Measurements from ENCODE around the gene CDH23. TPM values are rescaled to one million over a fixed set of nuclear protein-coding genes. Genes with fewer than 3 reads are reported as not detected.
A peak's percentile ranks its signal among the peaks of the same experiment; 100 is the strongest.

The CDH23 gene
- total and polyA plus RNA-seq, 2 donors (not counting 1 experiment from before 2014, with no cell fraction given), result 0.01 to 0.17 TPM

DNA sequence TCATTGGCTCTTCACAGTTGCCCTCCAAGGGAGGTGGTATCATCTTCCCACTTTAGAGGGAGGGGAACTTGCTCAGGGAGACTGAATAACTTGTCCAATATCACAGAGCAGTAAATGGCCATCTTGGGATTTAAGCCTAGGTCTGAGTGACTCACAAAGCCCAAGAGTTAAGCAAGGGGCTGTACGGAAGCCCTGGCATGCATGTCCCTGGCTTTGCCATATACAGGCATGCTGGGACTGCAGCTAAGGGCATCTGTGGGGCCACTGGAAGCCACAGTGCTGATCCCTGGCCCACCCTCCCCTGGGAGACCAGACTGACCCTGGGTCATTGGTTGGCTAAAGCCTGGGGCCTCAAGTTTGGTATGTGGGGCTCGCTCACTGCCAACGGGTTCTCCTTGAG is 373.5 kb downstream of the CDH23 start:
- Histone ChIP-seq H3K27me3 (ENCODE audit: control insufficient read depth, insufficient read depth, low read length) (no peaks in the 10 kb centered on the region), H3K4me1 (ENCODE audit: control insufficient read depth, extremely low read depth, insufficient read depth, low read length) (peaks cover 57% of the 10 kb centered on the region), H3K9me3 (ENCODE audit: control insufficient read depth, insufficient read depth, low read depth, low read length) (no peaks in the 10 kb centered on the region), H3K4me2 (ENCODE audit: extremely low read depth, insufficient read depth, low read length) (no peak overlapping the region), H4K20me1 (ENCODE audit: control insufficient read depth, extremely low read depth, insufficient read depth, low read length) (no peaks in the 10 kb centered on the region), H2AFZ (ENCODE audit: low read length) (no peak overlapping the region), H3K9ac (ENCODE audit: insufficient read depth, low read length) (no peak overlapping the region), H3K79me2 (ENCODE audit: control insufficient read depth, insufficient read depth, low read length) (peaks cover 2% of the 10 kb centered on the region), H3K4me3 (replicated peaks in 1 of 4; ENCODE audit: control extremely low read depth in 1 of 4, insufficient read depth in 1 of 4, low read depth in 3 of 4, low read length in 4 of 4) (no peak overlapping the region), H3K36me3 (ENCODE audit: control insufficient read depth, insufficient read depth, low read length) (peaks cover 1% of the 10 kb centered on the region), H3K27ac (ENCODE audit: insufficient read depth, low read length) (peak overlapping the region; percentile 74)
- TF ChIP-seq CTCF (conservative IDR thresholded peaks at IDR 0.05 in 1 of 2, IDR thresholded peaks at IDR 0.05 in 1 of 2; ENCODE audit: low read depth in 1 of 2, low read length in 2 of 2) (no peak), EZH2 (IDR thresholded peaks at IDR 0.05; ENCODE audit: low read length, missing control alignments) (no peak)
- no peak for DNase-seq (ENCODE audit: low read depth in 2 of 2)

DNA sequence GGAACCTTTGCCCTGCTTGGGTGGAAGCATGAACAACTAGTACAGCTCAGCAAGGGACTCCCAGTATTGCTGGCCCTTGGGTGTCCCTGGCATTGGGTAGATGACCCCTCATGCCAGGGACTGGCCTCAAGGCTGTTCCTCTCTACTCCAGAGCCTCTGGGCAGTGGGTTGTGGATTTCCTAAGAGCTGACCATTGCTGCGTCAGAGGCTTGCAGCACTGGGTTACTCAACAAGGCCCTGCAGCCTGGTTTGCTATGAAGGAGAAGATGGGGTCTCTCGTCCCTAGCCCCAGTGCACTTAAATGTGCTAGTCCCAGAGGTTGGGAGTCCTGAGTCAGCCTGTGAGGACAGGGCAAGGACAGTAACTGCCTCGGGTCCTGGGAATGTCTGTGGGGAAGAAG is 374.1 kb downstream of the CDH23 start:
- Histone ChIP-seq H2AFZ (ENCODE audit: low read length) (no peak overlapping the region), H3K27ac (ENCODE audit: insufficient read depth, low read length) (peak overlapping the region; percentile 16), H3K9me3 (ENCODE audit: control insufficient read depth, insufficient read depth, low read depth, low read length) (no peaks in the 10 kb centered on the region), H3K79me2 (ENCODE audit: control insufficient read depth, insufficient read depth, low read length) (peaks cover 2% of the 10 kb centered on the region), H3K27me3 (ENCODE audit: control insufficient read depth, insufficient read depth, low read length) (no peaks in the 10 kb centered on the region), H4K20me1 (ENCODE audit: control insufficient read depth, extremely low read depth, insufficient read depth, low read length) (no peaks in the 10 kb centered on the region), H3K4me1 (ENCODE audit: control insufficient read depth, extremely low read depth, insufficient read depth, low read length) (peaks cover 51% of the 10 kb centered on the region), H3K36me3 (ENCODE audit: control insufficient read depth, insufficient read depth, low read length) (peaks cover 1% of the 10 kb centered on the region), H3K4me3 (replicated peaks in 1 of 4; ENCODE audit: control extremely low read depth in 1 of 4, insufficient read depth in 1 of 4, low read depth in 3 of 4, low read length in 4 of 4) (peak overlapping the region in 1 of 4 experiments; percentile 80), H3K9ac (ENCODE audit: insufficient read depth, low read length) (no peak overlapping the region), H3K4me2 (ENCODE audit: extremely low read depth, insufficient read depth, low read length) (no peak overlapping the region)
- no peak for TF ChIP-seq CTCF (conservative IDR thresholded peaks at IDR 0.05 in 1 of 2, IDR thresholded peaks at IDR 0.05 in 1 of 2; ENCODE audit: low read depth in 1 of 2, low read length in 2 of 2)
- no peak for TF ChIP-seq EZH2 (IDR thresholded peaks at IDR 0.05; ENCODE audit: low read length, missing control alignments)
- DNase-seq (ENCODE audit: low read depth in 2 of 2), result no peak

DNA sequence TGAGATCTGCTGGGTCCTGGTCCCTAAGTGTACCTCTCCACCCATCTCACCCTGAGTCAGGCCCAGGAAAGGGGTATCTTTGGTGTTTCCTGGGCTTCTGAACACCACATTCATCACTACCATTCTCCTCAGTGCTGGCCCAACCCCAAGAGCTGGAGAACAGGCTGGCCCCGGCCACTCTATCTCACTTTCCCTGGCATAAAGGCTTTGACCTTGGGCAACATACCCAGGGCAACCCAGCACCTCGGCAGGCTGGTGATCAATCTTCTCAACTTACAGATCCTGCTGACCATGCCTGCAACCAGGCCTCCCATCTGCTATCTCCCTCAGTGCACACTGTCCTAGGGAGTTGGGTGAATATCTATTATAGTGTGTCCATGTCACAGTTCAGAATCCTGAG is 374.5 kb downstream of the CDH23 start:
- TF ChIP-seq EZH2 (IDR thresholded peaks at IDR 0.05; ENCODE audit: low read length, missing control alignments), result no peak
- no peak for TF ChIP-seq CTCF (conservative IDR thresholded peaks at IDR 0.05 in 1 of 2, IDR thresholded peaks at IDR 0.05 in 1 of 2; ENCODE audit: low read depth in 1 of 2, low read length in 2 of 2)
- no peak overlapping the region for H3K9ac ChIP-seq (ENCODE audit: insufficient read depth, low read length)
- peak overlapping the region in 1 of 4 experiments; percentile 80 for H3K4me3 ChIP-seq (replicated peaks in 1 of 4; ENCODE audit: control extremely low read depth in 1 of 4, insufficient read depth in 1 of 4, low read depth in 3 of 4, low read length in 4 of 4)
- no peak overlapping the region for H2AFZ ChIP-seq (ENCODE audit: low read length)
- H4K20me1 ChIP-seq (ENCODE audit: control insufficient read depth, extremely low read depth, insufficient read depth, low read length), result no peaks in the 10 kb centered on the region
- H3K4me2 ChIP-seq (ENCODE audit: extremely low read depth, insufficient read depth, low read length), result no peak overlapping the region
- H3K4me1 ChIP-seq (ENCODE audit: control insufficient read depth, extremely low read depth, insufficient read depth, low read length), result peaks cover 48% of the 10 kb centered on the region
- no peaks in the 10 kb centered on the region for H3K27me3 ChIP-seq (ENCODE audit: control insufficient read depth, insufficient read depth, low read length)
- H3K27ac ChIP-seq (ENCODE audit: insufficient read depth, low read length), result no peak overlapping the region
- H3K79me2 ChIP-seq (ENCODE audit: control insufficient read depth, insufficient read depth, low read length), result peaks cover 2% of the 10 kb centered on the region
- H3K9me3 ChIP-seq (ENCODE audit: control insufficient read depth, insufficient read depth, low read depth, low read length), result no peaks in the 10 kb centered on the region
- H3K36me3 ChIP-seq (ENCODE audit: control insufficient read depth, insufficient read depth, low read length), result peaks cover 1% of the 10 kb centered on the region
- DNase-seq (ENCODE audit: low read depth in 2 of 2), result no peak

Measured in fibroblast of lung (primary cell).